ENCODE results near the gene DNAH7.

DNAH7 gene

DNA sequence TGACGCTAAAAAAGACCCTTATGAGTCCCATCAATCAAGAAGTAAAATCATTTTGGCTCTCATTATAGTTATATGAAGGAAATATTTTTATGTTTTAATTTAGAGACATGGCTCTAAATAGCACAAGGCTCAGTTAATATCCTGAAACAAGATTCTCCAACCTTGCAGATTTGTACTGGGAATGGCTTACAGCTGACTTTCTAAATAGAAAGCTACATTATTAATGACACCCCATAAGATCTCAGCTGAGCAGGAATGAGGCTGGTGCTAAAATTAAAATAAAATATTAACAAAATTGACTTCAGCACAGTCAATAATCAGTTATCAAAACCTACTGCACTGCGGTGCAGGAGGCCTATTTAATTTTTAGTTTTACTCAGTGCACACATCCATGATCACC, 274.8 kb downstream of the DNAH7 start:
- no peak for DNase-seq

DNA sequence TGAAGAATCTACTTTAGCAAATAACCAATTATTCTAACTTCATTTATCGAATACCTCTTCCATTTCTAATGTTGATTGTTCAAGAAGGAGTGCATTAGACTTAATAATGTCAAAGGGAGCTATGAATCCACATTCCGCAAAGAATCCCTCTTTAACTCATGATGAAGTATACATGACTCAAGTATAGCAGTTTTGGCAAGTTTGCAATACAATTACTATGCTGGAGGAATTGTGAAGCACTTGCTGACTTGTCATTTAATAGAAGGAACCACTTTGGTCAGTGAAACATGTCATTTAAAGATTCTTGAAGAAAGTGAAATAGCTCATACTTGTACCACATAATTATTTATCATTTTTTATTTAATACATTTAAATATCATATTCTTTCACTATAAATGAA, 286.5 kb downstream of the DNAH7 start:
- no peak for DNase-seq

DNA sequence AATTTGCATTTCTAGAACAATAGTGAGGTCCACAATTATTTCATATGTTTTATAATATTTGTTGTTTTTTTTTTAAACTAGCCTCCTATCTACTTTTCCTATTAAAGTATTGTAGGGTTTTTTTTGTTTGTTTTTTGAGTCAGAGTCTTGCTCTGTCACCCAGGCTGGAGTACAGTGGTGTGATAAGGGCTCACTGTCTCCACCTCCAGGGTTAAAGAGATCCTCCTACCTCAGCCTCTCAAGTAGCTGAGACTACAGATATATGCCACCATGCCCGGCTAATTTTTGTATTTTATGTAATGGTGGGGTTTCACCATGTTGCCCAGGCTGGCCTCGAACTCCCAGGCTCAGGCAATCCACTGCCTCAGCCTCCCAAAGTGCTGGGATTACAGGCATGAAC, 289.1 kb downstream of the DNAH7 start:
- DNase-seq = no peak

DNA sequence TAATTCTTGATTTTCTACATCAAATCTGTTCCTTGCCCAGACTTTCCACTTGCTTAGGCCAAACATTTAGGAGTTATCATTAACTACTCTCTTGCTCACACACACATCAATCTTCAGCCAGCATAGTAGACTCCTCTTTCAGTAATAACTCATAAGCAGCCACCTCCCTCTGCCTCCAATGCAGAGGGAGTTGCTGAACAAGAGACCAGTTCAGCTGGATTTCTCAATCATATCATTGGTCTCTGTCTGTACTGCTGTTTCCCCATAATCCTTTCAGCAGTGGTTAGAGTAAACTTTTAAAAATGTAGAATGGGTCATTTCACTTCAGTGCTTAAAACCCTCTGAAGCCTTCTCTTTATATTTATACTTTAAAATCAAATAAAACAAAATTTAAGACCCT, 298.7 kb downstream of the DNAH7 start:
- DNase-seq = no peak

DNA sequence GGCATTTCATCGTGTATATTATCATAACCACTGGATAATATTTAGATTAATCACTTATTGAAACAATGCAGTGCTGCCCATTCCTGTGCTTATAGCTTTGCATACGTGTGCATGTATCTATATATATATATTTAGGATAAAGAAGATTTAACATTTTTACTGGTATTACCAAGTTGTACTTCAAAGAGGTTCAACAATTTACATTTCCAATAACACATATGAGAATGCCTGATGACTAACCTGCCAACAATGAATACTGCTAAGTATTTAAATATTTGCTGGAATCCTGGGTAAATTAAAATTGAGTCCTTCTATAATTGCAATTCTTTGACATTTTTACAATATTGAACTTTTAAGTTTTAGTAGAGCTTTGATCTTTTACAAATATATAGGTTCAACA, 300.2 kb downstream of the DNAH7 start:
- no peak for DNase-seq

DNA sequence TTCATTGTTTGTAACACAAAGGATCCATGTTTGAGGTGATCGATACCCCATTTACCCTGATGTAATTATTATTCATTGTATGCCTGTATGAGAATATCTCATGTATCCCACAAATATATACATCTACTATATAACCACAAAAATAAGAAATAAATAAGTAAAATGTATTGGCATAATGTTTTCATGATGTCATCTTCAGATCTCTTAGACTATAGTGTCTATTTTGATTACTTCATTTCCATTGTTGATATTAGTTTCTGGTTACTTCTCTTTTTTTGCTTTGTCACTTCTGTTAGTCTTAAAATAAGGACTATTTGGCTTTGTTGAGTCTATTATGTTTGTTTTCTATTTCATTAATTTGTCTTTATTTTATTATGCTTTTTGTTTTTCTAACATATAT, 301.9 kb downstream of the DNAH7 start:
- DNase-seq = no peak

DNA sequence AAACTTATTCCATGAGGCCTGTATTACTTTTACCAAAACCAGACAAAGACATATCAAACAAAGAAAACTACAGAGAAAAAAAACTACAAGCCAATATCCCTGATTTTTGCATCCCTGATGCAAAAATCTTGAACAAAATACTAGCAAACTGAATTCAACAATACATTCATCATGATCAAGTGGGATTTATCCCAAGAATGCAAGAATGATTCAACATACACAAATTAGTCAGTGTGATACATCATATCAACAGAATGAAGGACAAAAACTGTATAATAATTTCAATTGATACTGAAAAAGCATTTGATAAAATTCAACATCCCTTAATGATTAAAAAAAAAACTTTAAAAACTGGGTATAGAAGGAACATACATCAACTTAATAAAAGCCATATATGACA, 304.8 kb downstream of the DNAH7 start:
- DNase-seq = no peak

DNA sequence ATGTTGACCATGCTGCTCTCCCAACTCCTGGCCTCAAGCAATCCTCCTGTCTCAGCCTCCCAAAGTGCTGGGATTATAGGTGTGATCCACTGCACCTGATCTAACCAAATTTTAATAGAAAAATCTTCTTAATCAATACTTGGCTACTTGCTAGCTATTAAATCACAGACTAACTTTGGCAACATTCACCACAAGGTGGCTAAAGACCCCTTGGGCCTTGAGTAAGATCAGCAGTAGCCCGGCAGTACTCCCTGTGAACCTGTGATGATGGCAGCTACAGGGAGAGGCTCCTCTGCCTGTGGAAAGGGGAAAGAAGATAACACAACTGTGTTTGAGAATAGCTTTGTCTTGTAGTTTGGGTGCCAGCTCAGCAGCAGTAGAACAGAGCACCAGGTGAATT, 308.8 kb downstream of the DNAH7 start:
- DNase-seq = no peak

DNA sequence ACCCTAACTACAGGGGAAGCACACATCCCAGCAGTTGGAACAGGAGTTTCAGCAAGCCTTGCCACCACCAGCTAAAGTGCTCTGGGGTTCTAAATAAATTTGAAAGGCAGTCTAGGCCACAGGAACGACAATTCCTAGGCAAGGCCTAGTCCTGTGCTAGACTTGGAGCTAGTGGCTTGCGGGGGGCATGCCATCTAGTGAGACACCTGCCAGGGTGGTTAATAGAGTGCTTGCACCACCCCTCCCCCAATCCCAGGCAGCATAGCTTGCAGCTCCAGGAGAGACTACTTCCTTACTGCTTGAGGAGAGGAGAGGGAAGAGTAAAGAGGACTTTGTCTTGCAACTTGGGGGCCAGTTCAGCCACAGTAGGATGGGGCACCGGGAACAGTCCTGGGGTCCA, 309.8 kb downstream of the DNAH7 start:
- no peak for DNase-seq

DNA sequence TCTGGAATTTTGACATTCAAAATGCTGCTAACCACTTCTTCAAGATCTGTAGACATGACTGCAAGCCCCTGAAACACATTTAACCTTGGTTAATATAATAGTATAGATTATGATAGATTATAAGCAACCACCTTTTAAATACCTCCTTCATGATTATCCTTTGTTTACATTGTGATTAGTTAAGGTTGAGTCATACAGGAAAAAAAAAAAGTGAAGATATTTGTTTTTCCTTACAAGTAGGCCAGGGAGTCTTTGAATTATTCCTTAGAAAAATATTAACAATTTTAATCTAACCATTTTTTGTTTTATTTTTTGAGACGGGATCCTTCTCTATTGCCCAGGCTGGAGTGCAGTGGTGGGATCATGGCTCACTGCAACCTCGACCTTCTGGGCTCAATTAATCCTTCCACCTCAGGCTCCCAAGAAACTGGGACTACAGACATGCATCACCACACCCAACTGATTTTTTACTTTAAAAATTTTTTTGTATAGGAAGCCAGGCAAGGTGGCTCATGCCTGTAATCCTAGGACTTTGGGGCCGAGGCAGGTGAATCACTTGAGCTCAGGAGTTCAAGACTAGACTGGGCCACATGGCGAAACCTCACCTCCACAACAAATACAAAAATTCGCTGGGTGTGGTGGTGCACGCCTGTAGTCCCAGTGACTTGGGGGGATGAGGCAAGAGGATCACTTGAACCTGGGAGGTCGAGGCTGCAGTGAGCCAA, 312.3 kb downstream of the DNAH7 start:
- no peak for DNase-seq

DNA sequence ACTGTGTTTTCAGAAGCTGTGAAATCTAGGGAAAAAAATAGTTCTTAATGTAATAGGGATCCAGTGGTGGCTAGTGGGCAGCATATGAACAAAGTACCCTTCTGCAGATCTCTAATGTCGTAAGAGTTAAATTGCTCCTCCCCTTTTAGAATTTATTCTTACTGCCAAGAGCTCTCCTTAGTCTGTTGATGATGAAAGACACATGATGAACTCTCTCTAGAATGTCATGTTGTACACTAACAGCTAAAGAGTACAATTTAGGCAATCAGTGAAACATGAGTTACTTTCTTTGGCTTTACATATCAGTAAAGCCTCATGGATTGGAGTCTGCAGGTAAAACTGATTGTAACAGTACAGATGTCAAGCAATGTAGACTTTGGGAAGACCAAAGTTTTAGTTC, 327.4 kb downstream of the DNAH7 start:
- DNase-seq = no peak

DNA sequence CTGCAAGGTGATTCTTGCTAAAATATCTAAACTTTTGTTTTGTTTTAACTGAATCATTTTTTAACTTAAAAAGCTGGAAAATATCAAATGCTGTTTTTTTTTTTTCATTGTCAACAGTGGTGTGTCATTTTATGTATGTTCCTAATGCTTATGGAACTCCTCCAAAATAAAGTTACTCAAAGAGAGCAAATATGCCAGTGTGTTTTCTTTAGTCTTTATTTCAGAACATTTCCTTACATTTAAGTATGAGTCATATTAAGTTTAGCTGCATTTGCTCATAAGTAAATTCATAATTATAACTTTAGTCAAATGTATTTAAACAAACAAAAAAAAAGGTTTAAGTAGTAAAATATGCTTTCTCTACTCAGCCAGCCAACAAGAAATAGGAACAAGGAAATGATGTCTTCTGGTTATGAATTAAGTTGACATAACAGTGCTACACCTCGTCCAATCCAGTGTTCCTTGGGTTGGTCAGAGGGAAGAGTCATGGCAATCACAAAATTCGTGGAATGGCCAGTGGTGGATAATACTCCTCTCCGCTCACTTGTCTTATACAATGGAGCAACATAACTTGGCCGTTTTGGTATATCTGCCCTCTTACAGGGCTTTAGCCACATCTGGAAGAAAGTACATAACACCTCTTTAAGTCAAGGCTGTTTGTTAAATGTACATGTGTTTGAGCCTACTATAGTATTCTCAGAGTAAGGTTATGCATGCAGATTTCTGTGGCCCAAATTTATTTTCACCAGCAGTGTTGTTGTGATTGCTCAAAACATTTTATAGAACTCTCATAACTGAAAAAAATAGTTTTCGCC, 330.9 kb downstream of the DNAH7 start:
- no peak for DNase-seq

DNA sequence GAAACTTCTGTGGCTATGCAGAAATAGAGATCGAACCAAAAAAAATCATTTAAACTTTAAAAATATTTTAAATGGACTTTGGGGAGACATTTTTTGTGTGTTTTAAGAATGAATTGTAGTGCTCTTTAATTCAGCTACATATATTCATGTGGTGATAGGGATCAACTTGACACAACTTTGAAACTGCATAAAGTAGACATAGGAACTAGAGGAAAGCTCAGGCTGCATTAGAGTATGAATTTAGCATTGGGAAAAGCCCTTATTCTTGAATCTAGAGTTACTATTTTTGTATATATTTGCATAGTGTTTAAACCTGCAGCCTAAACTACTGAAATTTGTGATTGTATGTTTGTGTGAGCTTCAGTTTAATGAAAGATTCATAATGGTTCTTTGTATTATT, 333.3 kb downstream of the DNAH7 start:
- DNase-seq = no peak

DNA sequence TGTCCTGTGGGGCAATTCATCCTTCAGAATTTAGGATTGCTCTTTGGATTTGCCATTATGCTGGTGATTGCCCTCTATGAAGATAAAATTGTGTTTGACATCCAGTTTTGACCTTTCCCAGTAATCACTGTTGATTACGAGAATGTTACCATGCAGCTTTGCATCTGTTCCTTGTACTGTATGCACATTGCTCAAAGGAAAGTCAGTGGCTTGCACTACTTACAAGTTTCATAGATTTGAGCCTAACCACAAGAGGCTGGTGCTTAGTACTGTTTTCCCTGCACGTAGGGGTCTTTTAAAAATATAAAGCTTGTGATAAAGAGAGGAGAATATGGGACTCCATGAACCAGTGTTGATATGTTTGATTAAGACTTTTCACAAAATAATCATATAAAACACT, 333.7 kb downstream of the DNAH7 start:
- no peak for DNase-seq

DNA sequence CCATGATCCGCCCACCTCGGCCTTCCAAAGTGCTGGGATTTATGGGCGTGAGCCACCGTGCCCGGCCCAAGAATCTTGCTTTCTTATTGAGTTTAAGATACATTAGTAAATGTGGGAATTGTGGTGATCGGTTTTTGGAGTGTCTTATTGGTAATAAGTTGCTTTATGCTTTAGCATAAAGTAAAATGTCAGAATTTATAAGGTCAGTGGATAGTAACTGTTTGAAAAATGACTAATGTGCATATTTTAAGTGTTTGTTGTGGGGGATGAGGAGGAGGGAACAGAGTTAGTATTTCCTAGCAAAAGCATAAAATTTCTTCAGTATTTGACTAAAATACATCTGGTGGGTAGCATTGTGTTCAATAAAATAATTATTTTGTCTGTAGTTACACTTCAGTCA, 334.2 kb downstream of the DNAH7 start:
- no peak for DNase-seq

DNA sequence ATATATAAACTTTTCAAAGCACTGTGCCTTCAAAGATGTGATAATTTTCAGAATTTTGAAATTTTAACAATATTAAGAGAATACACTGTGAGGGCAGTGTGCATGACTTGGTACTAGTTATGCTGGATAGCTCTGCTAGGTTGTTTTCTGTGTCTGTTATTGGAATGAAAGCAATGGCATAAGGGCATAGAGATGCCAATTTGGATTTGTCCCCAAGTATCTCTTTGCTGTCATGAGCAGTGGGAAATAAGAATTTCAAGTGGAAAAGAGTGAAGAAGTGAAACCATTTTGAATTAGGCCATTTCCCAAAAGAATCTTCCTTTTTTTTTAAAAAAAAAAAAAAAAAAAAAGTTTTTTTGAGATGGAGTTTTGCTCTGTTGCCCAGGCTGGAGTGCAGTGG, 334.8 kb downstream of the DNAH7 start:
- no peak for DNase-seq

DNA sequence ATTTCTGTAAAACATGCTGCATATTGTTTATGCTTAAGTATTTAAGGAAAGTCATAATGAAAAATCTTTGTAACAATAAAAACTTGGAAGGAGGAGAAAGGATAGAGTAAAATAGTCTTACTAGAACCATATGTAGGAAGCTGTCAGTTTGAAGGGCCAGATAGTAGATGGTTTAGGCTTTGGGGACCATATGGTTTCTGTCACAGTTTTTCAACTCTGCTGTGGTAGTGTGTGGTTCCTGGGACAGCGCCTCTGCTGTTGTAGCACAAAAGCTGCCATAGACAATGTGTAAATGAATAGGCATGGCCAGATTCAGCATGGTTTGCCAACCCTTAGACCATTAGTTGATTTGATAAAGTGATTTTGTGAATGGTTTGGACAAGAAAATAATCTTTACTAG, 336.1 kb downstream of the DNAH7 start:
- no peak for DNase-seq

DNA sequence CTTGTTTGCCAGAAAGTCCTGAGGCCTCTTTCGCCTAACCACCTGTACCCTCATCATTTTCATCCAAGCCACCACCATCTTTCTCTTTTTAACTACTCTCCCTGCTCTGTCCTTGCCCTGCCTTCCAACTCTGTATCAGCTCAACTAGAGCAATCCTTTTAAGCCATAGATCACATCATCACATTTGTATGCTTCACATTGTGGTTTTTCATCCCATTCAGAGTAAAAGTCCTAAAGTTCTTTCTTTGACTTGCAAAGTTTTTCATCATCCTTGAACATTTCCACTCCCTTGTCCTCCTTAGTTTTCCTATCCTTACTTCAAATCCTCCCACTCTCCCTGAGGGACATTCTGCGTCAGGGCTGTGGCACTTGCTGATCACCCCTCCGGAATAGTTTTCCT, 337.7 kb downstream of the DNAH7 start:
- DNase-seq = no peak

DNA sequence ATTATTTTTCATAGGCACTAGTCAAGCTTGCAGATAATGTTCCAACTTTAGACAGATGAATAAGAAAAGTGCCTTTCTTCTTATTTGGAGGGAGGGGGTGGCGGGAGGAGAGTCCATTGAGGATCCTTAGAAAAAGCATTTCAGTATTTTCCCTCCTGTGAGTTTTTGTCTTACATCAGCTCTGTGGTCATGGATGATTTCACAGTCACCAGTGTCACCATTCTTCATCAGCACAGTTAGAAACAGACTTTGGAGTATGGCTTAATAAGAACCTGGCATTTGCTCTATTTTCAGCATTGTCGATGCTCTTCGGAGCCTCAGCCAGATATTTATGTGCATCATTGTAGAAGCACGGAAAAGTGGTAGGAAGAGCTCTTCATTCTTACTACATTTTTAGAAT, 341.5 kb downstream of the DNAH7 start:
- no peak for DNase-seq

DNA sequence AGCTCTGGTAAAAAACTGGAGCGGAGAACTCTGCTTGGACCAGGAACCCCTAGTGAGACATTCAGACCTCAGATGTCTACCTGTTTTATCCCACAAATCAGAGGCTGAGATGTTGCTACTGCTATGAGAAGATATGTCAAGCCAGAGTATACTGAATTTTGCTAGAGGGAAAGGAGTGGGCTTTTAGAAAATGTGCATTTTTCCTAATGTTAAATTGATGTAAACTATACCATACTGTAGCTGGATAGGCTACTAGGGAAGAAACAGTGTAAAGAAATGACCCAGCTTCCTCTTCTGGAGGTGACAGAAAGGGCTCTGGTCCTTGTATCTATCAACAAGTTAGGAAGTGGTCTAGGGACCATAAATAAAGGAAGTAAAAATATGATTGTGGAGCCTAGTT, 346.6 kb downstream of the DNAH7 start:
- DNase-seq = no peak

DNA sequence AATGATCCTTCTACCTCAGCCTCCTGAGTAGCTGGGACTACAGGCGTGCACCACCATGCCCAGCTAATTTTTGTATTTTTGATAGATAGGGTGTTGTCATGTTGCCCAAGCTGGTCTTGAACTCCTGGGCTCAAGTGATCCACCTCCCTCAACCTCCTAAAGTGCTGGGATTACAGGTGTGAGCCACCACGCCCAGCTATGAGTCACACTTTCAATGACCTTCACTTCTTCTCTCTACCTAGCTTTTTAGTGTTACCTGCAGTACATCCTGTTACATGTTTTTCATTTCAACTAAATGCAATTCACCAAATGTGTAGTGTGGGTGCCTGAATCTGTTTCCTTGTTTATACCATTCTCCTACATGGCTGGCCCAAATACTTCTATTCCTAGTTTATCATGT, 347.6 kb downstream of the DNAH7 start:
- DNase-seq = no peak

DNA sequence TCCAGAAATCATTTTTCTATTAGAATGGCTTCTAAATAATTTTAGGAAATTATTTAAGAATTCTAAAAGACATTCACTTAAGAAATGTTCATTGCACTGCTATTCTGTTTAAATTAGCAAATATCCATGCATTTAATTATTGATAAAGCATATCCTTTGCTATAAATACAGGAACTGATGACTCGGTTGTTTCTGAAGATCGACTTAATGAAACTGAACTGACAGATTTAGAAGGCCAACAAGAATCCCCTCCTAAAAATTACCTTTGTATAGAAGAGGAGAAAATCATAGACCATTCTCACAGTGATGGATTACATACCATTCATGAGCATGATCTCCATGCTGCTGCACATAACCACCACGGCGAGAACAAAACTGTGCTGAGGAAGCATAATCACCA, 352.2 kb downstream of the DNAH7 start:
- no peak for DNase-seq

DNA sequence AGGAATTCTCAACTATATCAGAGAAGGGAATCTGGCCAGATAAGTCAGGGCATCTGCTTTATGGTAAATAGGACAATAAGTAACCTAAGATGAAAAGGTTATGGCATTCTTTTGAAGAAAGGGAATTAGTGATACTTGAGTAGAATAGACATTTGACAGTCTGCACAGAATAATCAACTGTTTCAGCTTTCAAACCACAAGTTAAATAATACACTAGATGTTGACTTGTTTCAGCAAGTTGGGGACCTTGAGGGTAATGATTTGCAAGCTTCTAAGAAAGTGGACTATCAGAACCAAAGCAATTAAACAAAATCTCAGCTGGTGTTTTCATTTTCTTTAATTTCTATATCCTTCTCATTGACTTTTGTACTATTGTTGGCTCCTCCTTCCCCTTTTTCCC, 357.2 kb downstream of the DNAH7 start:
- no peak for DNase-seq

DNA sequence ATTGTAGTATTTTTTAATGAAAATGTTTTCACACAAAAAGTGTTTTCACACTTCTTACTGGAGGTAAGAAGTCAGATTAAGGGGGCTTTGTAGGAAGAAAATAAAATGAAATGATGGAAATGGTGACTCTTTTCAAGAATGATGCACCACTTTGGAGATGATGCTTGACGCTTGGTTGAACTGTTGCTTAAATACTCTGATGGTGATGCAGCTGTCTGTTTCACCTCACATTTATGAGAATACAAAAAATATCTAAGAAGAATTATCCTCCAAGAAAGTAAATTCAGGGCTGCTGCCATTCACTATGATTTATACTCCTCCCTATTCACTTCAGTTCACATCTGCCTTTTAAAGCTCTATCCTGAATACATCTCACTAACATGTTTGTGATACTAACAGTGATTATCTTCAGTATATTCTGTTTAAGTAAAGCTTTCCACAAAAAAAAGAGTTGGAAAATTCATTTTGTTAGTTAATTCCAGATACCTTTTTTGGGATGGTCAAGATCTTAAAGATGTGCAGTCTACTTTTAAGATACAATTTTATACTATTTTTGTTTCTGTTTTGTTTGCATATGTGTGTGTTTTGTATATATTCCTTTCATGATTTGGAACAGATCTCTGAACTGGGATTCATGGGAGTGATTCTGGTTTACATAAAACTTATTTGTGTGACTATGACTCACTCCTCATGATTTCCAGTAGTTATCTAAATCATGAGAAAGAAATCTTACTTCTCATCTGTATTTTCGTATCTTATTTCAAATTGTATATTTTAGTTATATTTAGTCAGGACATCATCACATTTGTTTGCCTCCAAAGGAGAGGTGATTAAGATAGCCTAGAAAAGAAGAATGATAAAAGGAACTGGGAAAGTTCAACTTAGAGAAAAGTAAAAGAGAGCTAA, 358.5 kb downstream of the DNAH7 start:
- no peak for DNase-seq
